ENCODE measurements around the gene FLOT2.

- TF ChIP-seq CTCF (IDR thresholded peaks at IDR 0.05) (no peak), EZH2 (IDR thresholded peaks at IDR 0.05; ENCODE audit: borderline replicate concordance, insufficient read depth, low read depth, low read length, poor library complexity, severe bottlenecking) (no peak)
Measured at GRCh38 chr17:28855336-28855679, 42.2 kb downstream of the FLOT2 start.

All from B cell (primary cell).